Measurements from ENCODE around the gene ECE1.

ECE1 gene

DNA sequence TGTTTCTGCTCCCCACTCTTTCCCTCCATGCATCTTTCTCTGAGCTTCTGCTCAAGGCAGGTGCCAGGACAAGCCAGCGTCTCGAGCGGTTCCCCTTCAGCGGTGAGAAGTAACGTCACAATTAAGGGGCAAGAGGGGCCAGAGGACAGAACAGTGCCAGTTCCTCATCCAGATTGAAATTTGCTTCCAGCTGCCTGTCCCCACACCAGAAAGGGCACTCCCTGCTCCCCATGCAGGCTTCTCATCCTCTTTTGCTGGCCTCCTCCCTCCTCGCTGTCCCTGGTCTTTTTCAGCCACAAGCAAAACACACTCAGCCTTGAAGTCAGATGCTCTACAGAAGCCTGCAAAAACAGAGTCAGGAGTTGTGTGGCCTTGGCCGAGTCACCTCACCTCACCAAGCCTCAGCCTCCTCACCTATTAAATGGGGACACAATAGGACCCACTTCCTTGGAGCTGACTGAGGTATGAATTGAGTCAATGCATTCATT lies 35.0 kb upstream of the ECE1 start:
- DNase-seq = no peak

DNA sequence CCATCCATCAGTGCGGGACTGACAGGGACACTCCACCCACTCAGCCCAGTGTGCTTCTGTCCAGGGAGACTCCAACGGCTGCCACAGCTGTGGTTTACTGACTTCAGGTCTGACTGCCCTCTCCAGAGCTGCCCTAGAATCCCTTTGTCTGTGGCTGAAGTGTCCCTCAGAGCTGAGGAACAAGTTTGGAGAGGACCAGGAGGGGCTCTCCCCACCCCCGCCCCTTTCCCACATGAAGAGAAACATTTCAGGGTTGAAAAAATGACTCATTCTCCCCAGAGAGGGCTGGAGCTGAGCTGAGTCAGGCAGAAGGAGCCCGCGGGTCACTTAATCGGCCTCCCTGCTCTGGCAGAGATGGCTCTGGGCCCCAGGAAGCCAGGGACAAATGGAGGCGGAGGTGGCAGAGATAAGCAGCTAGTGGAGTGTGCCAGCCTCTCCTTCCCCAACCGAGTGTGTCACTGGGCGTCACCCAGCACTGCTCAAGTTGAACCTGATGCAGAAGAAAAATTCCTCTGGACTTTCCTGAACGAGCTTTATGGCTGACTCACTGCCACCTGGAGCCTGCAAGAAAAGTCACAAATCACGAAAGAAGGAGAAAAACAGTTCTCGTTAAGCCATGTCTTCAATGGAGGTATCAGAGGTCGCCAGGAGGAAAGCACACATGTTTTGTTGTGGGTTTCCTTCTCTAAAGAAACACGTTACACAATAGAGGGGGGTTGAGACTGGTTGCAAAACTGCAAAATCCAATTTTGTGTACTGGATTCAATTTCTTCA lies 34.3 kb upstream of the ECE1 start:
- no peak for DNase-seq

- DNase-seq = no peak
Observed at GRCh38 chr1:21323091-21323490, 32.8 kb upstream of the ECE1 start.

GRCh38 chr1:21322681-21323016 lies 32.4 kb upstream of the ECE1 start:
- no peak for DNase-seq

DNA sequence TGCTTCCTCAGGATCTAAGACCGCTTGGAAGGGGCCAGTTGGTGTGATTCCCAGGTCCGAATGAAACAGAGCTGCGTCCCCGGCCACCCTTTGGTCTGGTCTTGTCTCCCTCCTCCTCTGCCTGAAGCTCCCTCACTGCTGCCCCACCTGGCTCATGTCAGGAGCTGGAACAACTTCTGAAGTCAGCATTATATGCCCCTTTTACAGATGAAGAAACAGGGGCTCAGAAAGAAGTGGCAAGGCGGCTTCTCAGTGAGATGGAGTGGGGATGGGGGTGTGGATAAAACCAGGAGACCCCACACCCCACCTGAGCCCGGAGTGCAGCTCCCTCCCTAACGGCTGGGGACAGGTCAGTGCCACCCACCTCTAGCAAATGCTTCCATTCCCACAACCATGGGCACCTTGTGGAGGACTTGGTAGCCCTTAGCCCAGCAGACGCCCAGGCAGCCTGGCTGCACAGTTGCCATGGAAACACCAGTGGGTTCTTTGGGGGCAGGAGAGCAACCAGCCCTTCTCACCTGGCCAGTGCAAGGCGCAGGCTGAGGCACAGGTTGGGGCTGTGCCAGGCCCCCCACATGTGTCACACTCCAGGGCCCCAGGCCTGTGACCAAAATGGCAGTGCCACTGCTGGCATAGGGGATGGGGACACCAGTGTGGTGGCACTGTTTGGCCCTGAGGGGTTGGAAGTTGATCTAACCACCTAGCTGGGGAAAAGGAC lies 31.9 kb upstream of the ECE1 start:
- DNase-seq = no peak

GRCh38 chr1:21320410-21321108 lies 30.3 kb upstream of the ECE1 start:
- DNase-seq = no peak

- DNase-seq = no peak
Observed at GRCh38 chr1:21319447-21320407, 29.5 kb upstream of the ECE1 start.

DNA sequence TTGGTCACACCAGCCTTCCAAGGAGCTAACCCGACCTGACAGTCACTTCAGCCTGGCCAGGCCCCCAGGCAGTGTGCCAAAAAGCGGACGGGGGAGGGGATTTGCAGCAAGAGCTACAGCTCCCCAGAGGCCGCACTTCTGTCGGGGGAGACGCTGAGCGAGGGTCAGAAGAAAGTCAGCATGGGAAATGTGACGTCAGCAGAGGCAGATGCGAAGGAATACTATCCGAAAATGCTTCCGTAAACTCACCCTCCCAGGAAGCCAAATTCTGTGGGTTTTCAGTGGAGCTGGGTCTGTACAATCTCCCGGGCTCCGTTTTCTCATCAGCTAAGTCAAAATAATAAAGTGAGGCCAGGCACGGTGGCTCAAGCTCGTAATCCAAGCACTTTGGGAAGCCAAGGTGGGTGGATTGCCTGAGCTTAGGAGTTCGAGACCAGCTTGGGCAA lies 28.5 kb upstream of the ECE1 start:
- DNase-seq = no peak

- DNase-seq = no peak
Observed at GRCh38 chr1:21318057-21318713, 27.9 kb upstream of the ECE1 start.

DNA sequence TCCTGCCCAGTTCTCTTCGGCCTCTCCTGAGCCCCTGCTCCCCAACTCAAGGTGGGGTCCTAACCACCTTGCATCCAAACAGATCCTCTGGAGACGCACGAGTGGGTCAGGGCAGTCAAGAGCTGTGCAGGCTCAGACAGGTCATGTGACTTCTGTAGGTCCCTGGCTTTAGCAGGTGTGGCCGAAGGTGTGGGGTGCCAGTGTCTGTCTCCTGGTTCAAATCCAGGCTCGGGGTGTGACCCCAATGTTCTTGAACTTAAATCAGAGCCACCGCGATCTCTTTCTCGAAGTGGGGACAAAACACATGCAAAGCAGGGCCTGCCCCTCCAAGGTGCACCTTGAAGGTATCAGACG lies 27.4 kb upstream of the ECE1 start:
- DNase-seq = no peak

DNA sequence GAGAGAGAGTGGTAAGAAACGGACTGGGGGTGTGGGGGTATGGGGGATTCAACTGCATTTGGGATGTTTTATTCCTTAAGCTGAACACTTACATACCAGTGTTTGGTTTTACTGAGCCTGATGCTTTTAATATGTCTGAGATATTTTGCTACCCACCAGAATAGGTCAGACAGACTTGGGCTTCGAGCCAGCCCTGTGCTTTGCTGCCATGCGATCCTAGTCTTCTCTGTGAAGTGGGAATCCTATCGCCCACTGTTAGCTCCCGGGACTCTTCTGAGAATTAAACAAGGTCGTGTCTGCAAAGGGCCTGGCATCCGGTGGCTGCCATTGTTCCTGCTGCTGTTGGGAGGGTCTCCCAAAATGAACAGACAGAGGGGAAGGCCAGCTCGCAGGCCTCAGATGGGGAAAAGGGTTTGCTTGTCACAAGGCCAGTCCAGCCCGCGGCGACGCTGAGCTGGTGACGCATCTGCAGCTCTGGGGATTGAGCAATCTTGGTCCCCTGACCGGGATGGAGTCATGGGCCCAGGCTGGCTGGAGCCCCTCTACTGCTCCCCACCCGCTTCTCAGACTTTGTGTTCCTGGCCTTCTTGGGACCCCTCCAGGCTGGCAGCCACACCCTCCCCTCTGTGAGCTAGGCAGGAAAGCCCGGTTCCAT lies 26.9 kb upstream of the ECE1 start:
- DNase-seq = no peak

DNA sequence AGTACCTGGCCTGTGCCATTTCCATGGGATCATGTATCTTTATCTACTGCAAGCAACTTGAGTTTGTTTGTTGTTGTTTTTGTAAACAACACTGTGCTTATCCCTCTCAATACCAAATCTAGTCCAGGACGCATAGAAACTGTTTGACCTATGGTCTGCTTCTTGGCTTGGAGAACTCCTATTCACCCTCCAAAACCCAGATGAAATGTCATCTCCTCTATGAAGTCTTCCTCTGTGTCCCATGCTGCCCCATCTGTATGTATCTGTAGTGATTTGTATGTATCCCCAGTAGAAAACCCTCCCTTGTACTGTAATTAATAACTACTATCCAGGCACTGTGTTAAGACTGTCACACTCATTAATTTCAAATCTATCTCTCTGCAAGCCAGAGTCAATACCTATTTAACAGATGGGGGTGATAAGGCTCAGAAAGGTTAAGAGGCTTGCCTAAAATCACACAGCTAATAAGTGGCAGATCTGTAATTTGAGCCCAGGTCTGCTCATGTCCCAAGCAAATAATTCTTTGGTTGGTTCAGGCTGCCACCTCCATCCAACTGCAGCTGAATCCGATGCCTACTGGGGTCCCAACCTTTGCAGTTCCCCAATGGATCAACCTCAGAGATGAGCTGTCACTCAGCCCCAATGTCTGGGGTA lies 24.6 kb upstream of the ECE1 start:
- DNase-seq = no peak

DNA sequence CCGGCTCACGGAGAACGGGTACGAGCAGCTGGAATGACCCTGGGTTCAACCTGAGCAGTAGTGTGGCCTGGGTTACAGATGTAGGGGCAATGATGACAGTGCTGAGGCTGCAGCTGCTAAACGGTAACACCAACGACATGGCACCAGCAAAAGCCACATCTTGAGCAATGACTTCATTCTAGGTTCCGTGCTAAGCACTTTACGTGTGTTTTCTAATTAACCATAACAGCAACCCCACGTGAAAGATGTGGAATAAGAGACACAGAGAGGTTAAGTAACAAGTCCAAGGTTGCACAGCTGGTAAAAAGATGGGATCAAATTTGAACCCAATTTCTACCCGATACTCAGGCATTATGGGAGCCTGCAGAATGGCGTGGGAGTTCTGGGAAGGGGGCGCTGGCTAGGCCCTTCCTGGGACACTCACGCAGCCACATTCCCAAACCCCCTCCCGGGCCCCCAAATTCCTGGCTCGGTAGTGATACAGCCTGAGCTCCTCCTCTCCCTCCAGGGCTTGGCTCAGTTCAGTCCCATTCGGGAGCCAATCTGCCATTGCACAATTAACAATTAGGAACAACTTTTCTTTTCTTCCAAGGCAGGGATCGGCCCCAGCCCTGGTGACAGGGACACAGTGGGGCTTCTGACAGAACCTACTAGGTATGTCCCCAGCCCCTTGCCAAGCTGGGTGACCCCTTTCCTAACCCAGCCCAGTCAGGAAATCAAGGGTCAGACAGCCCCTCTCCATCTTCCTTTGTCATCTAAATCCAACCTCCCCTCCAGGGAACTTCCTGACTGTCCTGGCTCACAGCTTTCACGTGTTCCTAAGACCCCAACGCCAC lies 23.8 kb upstream of the ECE1 start:
- DNase-seq = no peak

- DNase-seq = no peak
Observed at GRCh38 chr1:21313203-21313885, 23.1 kb upstream of the ECE1 start.

DNA sequence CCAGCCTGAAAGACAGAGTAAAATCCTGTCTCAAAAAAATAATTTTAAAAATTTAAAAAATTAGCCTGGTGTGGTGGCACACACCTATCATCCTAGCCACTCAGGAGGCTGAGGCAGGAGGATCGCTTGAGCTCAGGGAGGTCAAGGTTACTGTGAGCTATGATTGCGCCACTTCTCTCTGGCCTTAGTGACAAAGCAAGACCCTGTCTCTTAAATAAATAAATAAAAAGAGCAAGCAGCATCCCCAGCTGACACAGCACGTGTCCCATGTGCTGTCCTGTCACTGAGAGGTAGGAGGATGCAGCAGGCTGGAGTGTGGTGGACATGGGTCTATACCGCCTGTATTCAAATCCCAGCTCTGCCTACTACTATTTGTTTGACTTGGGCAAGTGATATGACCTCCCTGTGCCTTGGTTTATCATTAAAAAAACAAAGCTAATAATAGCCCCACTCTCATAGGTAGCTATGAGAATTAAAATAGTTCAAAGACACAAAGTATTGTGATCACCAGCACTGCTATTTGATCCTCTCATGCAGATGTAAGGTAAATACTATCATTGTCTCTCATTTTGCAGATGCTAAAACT lies 22.2 kb upstream of the ECE1 start:
- DNase-seq = no peak

GRCh38 chr1:21311016-21311415 lies 20.8 kb upstream of the ECE1 start:
- DNase-seq = no peak

GRCh38 chr1:21308847-21309652 lies 18.8 kb upstream of the ECE1 start:
- DNase-seq = no peak

DNA sequence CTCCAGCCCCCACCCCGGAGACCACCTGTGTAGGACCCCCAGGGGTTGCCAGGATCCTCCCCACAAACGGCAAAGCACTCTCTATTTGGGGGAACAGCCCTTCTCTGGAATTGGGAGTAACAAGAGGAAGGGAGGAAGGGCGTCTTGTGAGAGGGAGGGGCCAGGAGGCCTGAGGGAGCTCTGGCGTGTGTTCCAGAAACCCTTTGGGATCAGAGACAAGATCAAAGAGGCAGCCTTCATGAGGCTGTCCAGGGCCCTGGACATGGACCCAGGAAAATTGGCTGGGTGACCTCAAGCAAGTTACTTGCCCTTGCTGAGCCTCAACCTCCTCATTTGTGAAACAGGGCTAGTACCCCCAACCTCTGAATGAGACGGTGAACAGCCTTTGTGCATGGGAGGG lies 18.1 kb upstream of the ECE1 start:
- no peak for DNase-seq
